HCT116 (cell line): ENCODE results near the gene TMEM123.

Experiments
- CEBPB ChIP-seq: IDR thresholded peaks from 2 replicates; pipeline ENCODE4 v1.6.1; 2012; ENCODE audit warnings: low read depth
- CTCF ChIP-seq, 3 experiments: fragments of 200-600 bp in 1 of 3; sonication (generic) in 1 of 3; IDR thresholded peaks in 2 of 3; conservative IDR thresholded peaks in 1 of 3; 2 replicates each; pipeline ENCODE4 v1.5.1; 2012 to 2017; ENCODE audit warnings: low read depth in 2 of 3, low read length in 2 of 3, antibody characterized with exemption in 1 of 3, borderline replicate concordance in 1 of 3, control low read depth in 1 of 3, mild to moderate bottlenecking in 1 of 3, mixed read lengths in 1 of 3, mixed run types in 1 of 3, moderate library complexity in 1 of 3; ENCODE audit not compliant: insufficient read depth in 1 of 3
- EZH2phosphoT487 ChIP-seq: fragments of 200-600 bp; IDR thresholded peaks from 2 replicates; pipeline ENCODE4 v1.6.1; 2018; ENCODE audit warnings: antibody characterized with exemption, borderline replicate concordance
- JUND ChIP-seq: IDR thresholded peaks from 2 replicates; pipeline ENCODE4 v1.6.1; 2012
- MAX ChIP-seq: IDR thresholded peaks from 2 replicates; pipeline ENCODE4 v1.6.1; 2012
- POLR2A ChIP-seq: IDR thresholded peaks from 2 replicates; pipeline ENCODE4 v1.7.0; 2011; ENCODE audit warnings: borderline replicate concordance; ENCODE audit not compliant: insufficient read depth, insufficient read length; ENCODE audit errors: extremely low read depth
- RAD21 ChIP-seq: IDR thresholded peaks from 2 replicates; pipeline ENCODE4 v1.6.1; 2012; ENCODE audit warnings: low read depth, mild to moderate bottlenecking
- REST ChIP-seq: IDR thresholded peaks from 2 replicates; pipeline ENCODE4 v1.6.1; 2012; ENCODE audit warnings: low read depth
- ZBTB33 ChIP-seq: IDR thresholded peaks from 2 replicates; pipeline ENCODE4 v1.6.1; 2011; ENCODE audit warnings: mild to moderate bottlenecking, low read length, moderate library complexity; ENCODE audit not compliant: insufficient replicate concordance; ENCODE audit errors: extremely low read depth

GRCh38 chr11:102478673-102479299, 26.2 kb upstream of the TMEM123 start:
- no peak for TF ChIP-seq CTCF (IDR thresholded peaks at IDR 0.05 in 2 of 3, conservative IDR thresholded peaks at IDR 0.05 in 1 of 3; ENCODE audit: borderline replicate concordance in 1 of 3, insufficient read depth in 1 of 3, low read depth in 2 of 3, low read length in 2 of 3)
- TF ChIP-seq EZH2phosphoT487, result no peak
- TF ChIP-seq RAD21, result no peak
- TF ChIP-seq MAX, result no peak
- TF ChIP-seq CEBPB, result no peak
- no peak for TF ChIP-seq REST
- no peak for TF ChIP-seq POLR2A
- no peak for TF ChIP-seq JUND
- TF ChIP-seq ZBTB33, result no peak
